ENCODE measurements around the gene GPR61.

DNA sequence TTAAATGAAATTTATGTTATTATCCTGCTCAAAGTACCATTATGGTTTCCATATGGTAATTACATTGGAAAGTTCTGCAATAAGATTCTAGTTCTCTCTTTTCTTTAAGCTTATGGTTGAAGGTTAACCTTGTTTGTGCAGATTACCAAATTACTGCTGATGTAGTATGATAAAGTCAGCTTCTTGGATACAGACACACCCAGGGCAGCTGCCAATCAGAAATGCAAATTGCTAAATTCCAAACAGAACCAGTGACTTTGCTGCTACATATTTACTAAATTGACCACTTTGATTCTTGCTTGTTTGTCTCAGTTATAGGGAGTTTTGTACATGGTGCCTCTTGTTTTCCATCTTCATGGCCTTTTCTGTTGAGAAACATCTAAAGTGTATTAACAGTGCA is 53.2 kb downstream of the GPR61 start:
- TF ChIP-seq CTCF (IDR thresholded peaks at IDR 0.05) (no peak), POLR2A (IDR thresholded peaks at IDR 0.05) (no peak)

Measured in heart left ventricle (tissue), 13 donors.